ENCODE measurements around the gene FBLN5.

The FBLN5 gene

GRCh38 chr14:91934554-91935285 is 12.8 kb downstream of the FBLN5 start:
- Histone ChIP-seq H3K9me3 (ENCODE audit: low read length) (no peaks in the 10 kb centered on the region), H3K27me3 (ENCODE audit: insufficient read depth, low read length) (no peaks in the 10 kb centered on the region)
- TF ChIP-seq CTCF (IDR thresholded peaks at IDR 0.05; ENCODE audit: low read length) = no peak
- TF ChIP-seq EZH2 (IDR thresholded peaks at IDR 0.05; ENCODE audit: borderline replicate concordance, low read length) = no peak

GRCh38 chr14:91931478-91932088 is 15.9 kb downstream of the FBLN5 start:
- Histone ChIP-seq H3K4me1 (ENCODE audit: insufficient read depth, low read length, severe bottlenecking) (no peaks in the 10 kb centered on the region), H3K9me2 (ENCODE audit: low read depth, low read length) (no peaks in the 10 kb centered on the region), H2AFZ (ENCODE audit: low read length) (no peak overlapping the region), H3K27ac (ENCODE audit: low read depth, low read length, poor library complexity, severe bottlenecking) (no peak overlapping the region), H3K9ac (ENCODE audit: low read length) (no peak overlapping the region), H3F3A (ENCODE audit: insufficient read depth, low read length) (no peaks in the 10 kb centered on the region), H4K20me1 (ENCODE audit: insufficient read depth, low read length) (no peaks in the 10 kb centered on the region), H3K36me3 (ENCODE audit: insufficient read depth, low read length) (no peaks in the 10 kb centered on the region), H3K4me2 (ENCODE audit: low read length) (no peak overlapping the region), H3K9me3 (ENCODE audit: low read length) (no peaks in the 10 kb centered on the region), H3K79me2 (ENCODE audit: insufficient read depth, low read length) (no peaks in the 10 kb centered on the region), H3K27me3 (ENCODE audit: insufficient read depth, low read length) (no peaks in the 10 kb centered on the region), H3K4me3 (ENCODE audit: low read depth, low read length, poor library complexity, severe bottlenecking) (no peak overlapping the region)
- TF ChIP-seq EZH2 (IDR thresholded peaks at IDR 0.05; ENCODE audit: borderline replicate concordance, low read length) = no peak
- no peak for TF ChIP-seq CTCF (IDR thresholded peaks at IDR 0.05; ENCODE audit: low read length)

More at GRCh38 chr14:91934554-91935285, 12.8 kb downstream of the FBLN5 start:
- no peaks in the 10 kb centered on the region for H3K9me2 ChIP-seq (ENCODE audit: low read depth, low read length)
- no peak overlapping the region for H3K27ac ChIP-seq (ENCODE audit: low read depth, low read length, poor library complexity, severe bottlenecking)
- H3K36me3 ChIP-seq (ENCODE audit: insufficient read depth, low read length) = no peaks in the 10 kb centered on the region
- H3K9ac ChIP-seq (ENCODE audit: low read length) = no peak overlapping the region
- H3K79me2 ChIP-seq (ENCODE audit: insufficient read depth, low read length) = no peaks in the 10 kb centered on the region
- H3K4me2 ChIP-seq (ENCODE audit: low read length) = no peak overlapping the region
- no peak overlapping the region for H2AFZ ChIP-seq (ENCODE audit: low read length)
- H3K4me3 ChIP-seq (ENCODE audit: low read depth, low read length, poor library complexity, severe bottlenecking) = no peak overlapping the region
- no peaks in the 10 kb centered on the region for H3K4me1 ChIP-seq (ENCODE audit: insufficient read depth, low read length, severe bottlenecking)
- no peaks in the 10 kb centered on the region for H3F3A ChIP-seq (ENCODE audit: insufficient read depth, low read length)
- no peaks in the 10 kb centered on the region for H4K20me1 ChIP-seq (ENCODE audit: insufficient read depth, low read length)

- no peak overlapping the region for H3K27ac ChIP-seq (ENCODE audit: low read depth, low read length, poor library complexity, severe bottlenecking)
- no peaks in the 10 kb centered on the region for H3K79me2 ChIP-seq (ENCODE audit: insufficient read depth, low read length)
- H2AFZ ChIP-seq (ENCODE audit: low read length) = no peak overlapping the region
- H3K4me1 ChIP-seq (ENCODE audit: insufficient read depth, low read length, severe bottlenecking) = no peaks in the 10 kb centered on the region
- no peaks in the 10 kb centered on the region for H3K9me3 ChIP-seq (ENCODE audit: low read length)
- H3K27me3 ChIP-seq (ENCODE audit: insufficient read depth, low read length) = no peaks in the 10 kb centered on the region
- H3K4me3 ChIP-seq (ENCODE audit: low read depth, low read length, poor library complexity, severe bottlenecking) = no peak overlapping the region
- TF ChIP-seq CTCF (IDR thresholded peaks at IDR 0.05; ENCODE audit: low read length) (no peak), EZH2 (IDR thresholded peaks at IDR 0.05; ENCODE audit: borderline replicate concordance, low read length) (no peak)
- no peaks in the 10 kb centered on the region for H3F3A ChIP-seq (ENCODE audit: insufficient read depth, low read length)
- no peak overlapping the region for H3K4me2 ChIP-seq (ENCODE audit: low read length)
- H3K9ac ChIP-seq (ENCODE audit: low read length) = no peak overlapping the region
- H3K36me3 ChIP-seq (ENCODE audit: insufficient read depth, low read length) = no peaks in the 10 kb centered on the region
- H4K20me1 ChIP-seq (ENCODE audit: insufficient read depth, low read length) = no peaks in the 10 kb centered on the region
- no peaks in the 10 kb centered on the region for H3K9me2 ChIP-seq (ENCODE audit: low read depth, low read length)
Observed at GRCh38 chr14:91929700-91930099, 17.8 kb downstream of the FBLN5 start.

Data from OCI-LY1 (cell line).